ENCODE results near the gene IGF1R. TPM values are rescaled to one million over a fixed set of nuclear protein-coding genes. Genes with fewer than 3 reads are reported as not detected.

The IGF1R gene
- total and polyA plus RNA-seq, 2 of the 13 experiments (the other 11 are each of a cell fraction or from before 2014, with no cell fraction given), result 15.9 to 18.4 TPM

- no peak for TF ChIP-seq FUBP1 (CRISPR knock-in tag; IDR thresholded peaks at IDR 0.05; ENCODE audit: borderline replicate concordance)
- TF ChIP-seq ZNF256 (CRISPR knock-in tag; conservative IDR thresholded peaks at IDR 0.05), result no peak
- no peak for TF ChIP-seq FOSL1 (CRISPR knock-in tag; IDR thresholded peaks at IDR 0.05; ENCODE audit: borderline replicate concordance)
- TF ChIP-seq HMGXB3 (CRISPR knock-in tag; IDR thresholded peaks at IDR 0.05; ENCODE audit: borderline replicate concordance), result no peak
- TF ChIP-seq TFE3 (CRISPR knock-in tag; IDR thresholded peaks at IDR 0.05), result no peak
Measured at GRCh38 chr15:98884894-98885293, 236.6 kb downstream of the IGF1R start (continued).
